GM18861 (cell line): ENCODE results near the gene FGF14.
"Not testable (repeated sequence)": the region's sequence is repeated elsewhere in the genome, so short reads cannot be mapped to it uniquely, and the experiment has no call there.

Experiments
- ATAC-seq: cut with Tn5 transposase; IDR thresholded peaks from one replicate; pipeline ENCODE4 v1.9.1; 2021; ENCODE audit not compliant: unreplicated experiment

Gene FGF14

GRCh38 chr13:102068323-102068722, 333.5 kb downstream of the FGF14 start:
- ATAC-seq = not testable (repeated sequence)

GRCh38 chr13:102055090-102055779, 346.6 kb downstream of the FGF14 start:
- ATAC-seq = no peak

- no peak for ATAC-seq
These were observed 352.0 kb downstream of the FGF14 start for GRCh38 chr13:102049853-102050252.

- ATAC-seq = no peak
These were observed 356.1 kb downstream of the FGF14 start for GRCh38 chr13:102045731-102046130.

GRCh38 chr13:102042746-102043145, 359.1 kb downstream of the FGF14 start:
- ATAC-seq = no peak

- no peak for ATAC-seq
These were observed 360.3 kb downstream of the FGF14 start for GRCh38 chr13:102041544-102041943.

GRCh38 chr13:102040812-102041211, 361.0 kb downstream of the FGF14 start:
- no peak for ATAC-seq

- no peak for ATAC-seq
These were observed 362.6 kb downstream of the FGF14 start for GRCh38 chr13:102039264-102039663.

GRCh38 chr13:102038787-102039186, 363.1 kb downstream of the FGF14 start:
- ATAC-seq = no peak

- peak; percentile 45 for ATAC-seq
These were observed 365.9 kb downstream of the FGF14 start for GRCh38 chr13:102035969-102036368.

- no peak for ATAC-seq
These were observed 368.0 kb downstream of the FGF14 start for GRCh38 chr13:102033857-102034331.

GRCh38 chr13:102033386-102033785, 368.5 kb downstream of the FGF14 start:
- no peak for ATAC-seq

GRCh38 chr13:102028868-102029267, 373.0 kb downstream of the FGF14 start:
- ATAC-seq = no peak

GRCh38 chr13:102028206-102028605, 373.6 kb downstream of the FGF14 start:
- ATAC-seq = no peak

- no peak for ATAC-seq
These were observed 380.1 kb downstream of the FGF14 start for GRCh38 chr13:102021777-102022176.

- ATAC-seq = no peak
These were observed 381.1 kb downstream of the FGF14 start for GRCh38 chr13:102020611-102021216.

- ATAC-seq = no peak
These were observed 383.1 kb downstream of the FGF14 start for GRCh38 chr13:102018716-102019115.

- no peak for ATAC-seq
These were observed 384.6 kb downstream of the FGF14 start for GRCh38 chr13:102017248-102017647.

- ATAC-seq = no peak
These were observed 389.3 kb downstream of the FGF14 start for GRCh38 chr13:102012299-102013293.

- ATAC-seq = not testable (repeated sequence)
These were observed 390.4 kb downstream of the FGF14 start for GRCh38 chr13:102011455-102011854.

GRCh38 chr13:102003848-102004570, 397.8 kb downstream of the FGF14 start:
- ATAC-seq = no peak
